ENCODE data around the gene KCNQ1OT1. TPM values are rescaled to one million over a fixed set of nuclear protein-coding genes. Genes with fewer than 3 reads are reported as not detected.

The KCNQ1OT1 gene
- total and polyA plus RNA-seq, 4 donors = 0.05 to 4.9 (median 0.61) TPM

DNA sequence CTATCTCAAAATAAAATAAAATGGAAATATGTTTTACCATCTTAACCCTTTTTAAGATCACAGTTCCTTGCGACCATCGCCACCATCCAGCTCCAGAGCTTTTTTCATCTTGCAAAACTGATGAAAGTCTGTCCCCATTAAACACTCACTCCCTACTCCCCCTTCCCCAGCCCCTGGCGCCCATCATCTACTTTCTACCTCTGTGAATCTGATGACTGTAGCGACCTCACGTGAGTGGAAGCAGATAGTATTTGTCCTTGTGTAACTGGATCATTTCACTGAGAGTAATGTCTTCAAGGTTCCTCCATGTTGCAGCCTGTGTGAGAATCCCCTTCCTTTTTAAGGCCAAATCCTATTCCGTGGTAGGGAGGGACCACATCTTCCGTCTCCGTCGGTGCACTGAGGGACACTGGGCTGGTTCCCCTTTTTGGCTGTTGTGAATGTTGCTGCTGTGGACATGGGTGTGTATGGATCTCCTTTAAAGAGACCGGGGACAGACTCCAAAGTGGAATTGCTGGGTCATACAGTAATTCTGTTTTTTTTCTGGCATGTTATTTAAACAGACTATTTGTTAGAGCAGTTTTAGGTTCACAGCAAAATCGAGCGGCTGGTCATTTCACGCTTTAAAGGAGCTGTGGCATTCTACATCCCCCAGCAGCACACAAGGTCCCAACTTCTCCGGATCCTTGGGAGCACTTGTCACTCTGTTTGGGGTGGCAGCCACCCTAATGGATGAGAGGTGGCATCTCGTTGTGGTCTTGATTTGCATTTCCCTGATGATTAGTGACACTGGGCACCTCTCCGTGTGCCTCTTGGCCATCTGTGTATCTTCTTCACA lies 135.0 kb downstream of the KCNQ1OT1 start (continued):
- TF ChIP-seq, protein P1, sequence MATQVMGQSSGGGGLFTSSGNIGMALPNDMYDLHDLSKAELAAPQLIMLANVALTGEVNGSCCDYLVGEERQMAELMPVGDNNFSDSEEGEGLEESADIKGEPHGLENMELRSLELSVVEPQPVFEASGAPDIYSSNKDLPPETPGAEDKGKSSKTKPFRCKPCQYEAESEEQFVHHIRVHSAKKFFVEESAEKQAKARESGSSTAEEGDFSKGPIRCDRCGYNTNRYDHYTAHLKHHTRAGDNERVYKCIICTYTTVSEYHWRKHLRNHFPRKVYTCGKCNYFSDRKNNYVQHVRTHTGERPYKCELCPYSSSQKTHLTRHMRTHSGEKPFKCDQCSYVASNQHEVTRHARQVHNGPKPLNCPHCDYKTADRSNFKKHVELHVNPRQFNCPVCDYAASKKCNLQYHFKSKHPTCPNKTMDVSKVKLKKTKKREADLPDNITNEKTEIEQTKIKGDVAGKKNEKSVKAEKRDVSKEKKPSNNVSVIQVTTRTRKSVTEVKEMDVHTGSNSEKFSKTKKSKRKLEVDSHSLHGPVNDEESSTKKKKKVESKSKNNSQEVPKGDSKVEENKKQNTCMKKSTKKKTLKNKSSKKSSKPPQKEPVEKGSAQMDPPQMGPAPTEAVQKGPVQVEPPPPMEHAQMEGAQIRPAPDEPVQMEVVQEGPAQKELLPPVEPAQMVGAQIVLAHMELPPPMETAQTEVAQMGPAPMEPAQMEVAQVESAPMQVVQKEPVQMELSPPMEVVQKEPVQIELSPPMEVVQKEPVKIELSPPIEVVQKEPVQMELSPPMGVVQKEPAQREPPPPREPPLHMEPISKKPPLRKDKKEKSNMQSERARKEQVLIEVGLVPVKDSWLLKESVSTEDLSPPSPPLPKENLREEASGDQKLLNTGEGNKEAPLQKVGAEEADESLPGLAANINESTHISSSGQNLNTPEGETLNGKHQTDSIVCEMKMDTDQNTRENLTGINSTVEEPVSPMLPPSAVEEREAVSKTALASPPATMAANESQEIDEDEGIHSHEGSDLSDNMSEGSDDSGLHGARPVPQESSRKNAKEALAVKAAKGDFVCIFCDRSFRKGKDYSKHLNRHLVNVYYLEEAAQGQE (IDR thresholded peaks at IDR 0.05) = no peak

DNA sequence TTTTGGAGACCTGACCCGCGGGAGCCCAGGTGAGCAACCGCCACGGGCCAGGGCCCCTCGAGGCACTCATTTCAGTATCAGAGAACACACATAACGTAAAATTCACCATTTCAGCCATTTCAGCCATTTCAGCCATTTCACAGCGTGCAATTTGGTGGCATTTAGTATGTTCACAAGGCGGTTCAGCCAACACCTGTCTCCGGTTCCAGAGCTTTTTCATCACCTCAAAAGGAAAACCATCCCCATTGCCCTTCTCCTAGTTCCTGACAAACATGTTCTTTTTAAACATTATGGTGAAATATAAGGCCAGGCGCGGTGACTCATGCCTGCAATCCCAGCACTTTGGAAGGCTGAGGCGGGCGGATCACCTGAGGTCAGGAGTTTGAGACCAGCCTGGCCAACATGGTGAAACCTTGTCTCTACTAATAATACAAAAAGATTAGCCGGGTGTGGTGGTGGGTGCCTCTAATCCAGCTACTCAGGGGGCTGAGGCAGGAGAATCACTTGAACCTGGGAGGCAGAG lies 135.7 kb downstream of the KCNQ1OT1 start:
- no peaks in the 10 kb centered on the region for H3K9me3 ChIP-seq (ENCODE audit: control insufficient read depth in 4 of 4, low read length in 3 of 4)
- no peaks in the 10 kb centered on the region for H3K36me3 ChIP-seq (ENCODE audit: control insufficient read depth in 4 of 4, insufficient read depth in 3 of 4, low read depth in 1 of 4, low read length in 3 of 4)
- H3K4me1 ChIP-seq (ENCODE audit: control insufficient read depth in 4 of 4, insufficient read depth in 4 of 4, low read length in 3 of 4) = no peaks in the 10 kb centered on the region
- H3K27me3 ChIP-seq (ENCODE audit: control insufficient read depth in 4 of 4, insufficient read depth in 4 of 4, low read length in 3 of 4) = no peaks in the 10 kb centered on the region
- H3K4me3 ChIP-seq (ENCODE audit: low read depth in 1 of 3, low read length in 3 of 3) = no peak overlapping the region
- DNase-seq (ENCODE audit: low spot score) = no peak
- 95% methylated on average over 14 of the region's 14 CpGs for WGBS
- no peak overlapping the region for H3K27ac ChIP-seq (ENCODE audit: low read depth in 1 of 2, low read length in 2 of 2)
- no peak overlapping the region for H3K9ac ChIP-seq (ENCODE audit: low read depth in 1 of 2, low read length in 2 of 2)
- TF ChIP-seq RXRA (IDR thresholded peaks at IDR 0.05) (no peak), HNF4G (IDR thresholded peaks at IDR 0.05) (no peak), FOXA2 (IDR thresholded peaks at IDR 0.05) (no peak), EGR1 (IDR thresholded peaks at IDR 0.05; ENCODE audit: low read depth in 2 of 2) (no peak), YY1 (IDR thresholded peaks at IDR 0.05) (no peak), NR2F2 (IDR thresholded peaks at IDR 0.05) (no peak), TAF1 (conservative IDR thresholded peaks at IDR 0.05) (no peak)
- TF ChIP-seq, protein P2, sequence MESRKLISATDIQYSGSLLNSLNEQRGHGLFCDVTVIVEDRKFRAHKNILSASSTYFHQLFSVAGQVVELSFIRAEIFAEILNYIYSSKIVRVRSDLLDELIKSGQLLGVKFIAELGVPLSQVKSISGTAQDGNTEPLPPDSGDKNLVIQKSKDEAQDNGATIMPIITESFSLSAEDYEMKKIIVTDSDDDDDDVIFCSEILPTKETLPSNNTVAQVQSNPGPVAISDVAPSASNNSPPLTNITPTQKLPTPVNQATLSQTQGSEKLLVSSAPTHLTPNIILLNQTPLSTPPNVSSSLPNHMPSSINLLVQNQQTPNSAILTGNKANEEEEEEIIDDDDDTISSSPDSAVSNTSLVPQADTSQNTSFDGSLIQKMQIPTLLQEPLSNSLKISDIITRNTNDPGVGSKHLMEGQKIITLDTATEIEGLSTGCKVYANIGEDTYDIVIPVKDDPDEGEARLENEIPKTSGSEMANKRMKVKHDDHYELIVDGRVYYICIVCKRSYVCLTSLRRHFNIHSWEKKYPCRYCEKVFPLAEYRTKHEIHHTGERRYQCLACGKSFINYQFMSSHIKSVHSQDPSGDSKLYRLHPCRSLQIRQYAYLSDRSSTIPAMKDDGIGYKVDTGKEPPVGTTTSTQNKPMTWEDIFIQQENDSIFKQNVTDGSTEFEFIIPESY (IDR thresholded peaks at IDR 0.05) = no peak
- TF ChIP-seq, protein P3, sequence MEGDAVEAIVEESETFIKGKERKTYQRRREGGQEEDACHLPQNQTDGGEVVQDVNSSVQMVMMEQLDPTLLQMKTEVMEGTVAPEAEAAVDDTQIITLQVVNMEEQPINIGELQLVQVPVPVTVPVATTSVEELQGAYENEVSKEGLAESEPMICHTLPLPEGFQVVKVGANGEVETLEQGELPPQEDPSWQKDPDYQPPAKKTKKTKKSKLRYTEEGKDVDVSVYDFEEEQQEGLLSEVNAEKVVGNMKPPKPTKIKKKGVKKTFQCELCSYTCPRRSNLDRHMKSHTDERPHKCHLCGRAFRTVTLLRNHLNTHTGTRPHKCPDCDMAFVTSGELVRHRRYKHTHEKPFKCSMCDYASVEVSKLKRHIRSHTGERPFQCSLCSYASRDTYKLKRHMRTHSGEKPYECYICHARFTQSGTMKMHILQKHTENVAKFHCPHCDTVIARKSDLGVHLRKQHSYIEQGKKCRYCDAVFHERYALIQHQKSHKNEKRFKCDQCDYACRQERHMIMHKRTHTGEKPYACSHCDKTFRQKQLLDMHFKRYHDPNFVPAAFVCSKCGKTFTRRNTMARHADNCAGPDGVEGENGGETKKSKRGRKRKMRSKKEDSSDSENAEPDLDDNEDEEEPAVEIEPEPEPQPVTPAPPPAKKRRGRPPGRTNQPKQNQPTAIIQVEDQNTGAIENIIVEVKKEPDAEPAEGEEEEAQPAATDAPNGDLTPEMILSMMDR (IDR thresholded peaks at IDR 0.05; ENCODE audit: low read depth, low read length, missing input control) = no peak
